Sigmoid colon (tissue), 4 donors: ENCODE results near the gene RILP.

ENCODE experiments used
- CTCF ChIP-seq, 4 experiments: fragments of 450-650 bp in 3 of 4; fragments of 200-600 bp in 1 of 4; IDR thresholded peaks; one replicate each; pipeline ENCODE4 v1.5.1; 2016 to 2019; ENCODE audit warnings: antibody characterized with exemption in 4 of 4, mild to moderate bottlenecking in 3 of 4, moderate library complexity in 2 of 4
- POLR2AphosphoS5 ChIP-seq, 4 donors: sonication (generic); formaldehyde crosslinking; IDR thresholded peaks; one replicate each; pipeline ENCODE4 v1.6.1; 2017; ENCODE audit warnings: antibody characterized with exemption in 4 of 4

GRCh38 chr17:1683459-1683858, 33.8 kb upstream of the RILP start:
- TF ChIP-seq CTCF (IDR thresholded peaks at IDR 0.05) (no peak), POLR2AphosphoS5 (IDR thresholded peaks at IDR 0.05) (no peak)
